ENCODE data around the gene ARID1B. TPM values are rescaled to one million over a fixed set of nuclear protein-coding genes. Genes with fewer than 3 reads are reported as not detected.

ARID1B gene
- total RNA-seq, 6 experiments from 2014 or later = 23.2 to 35.3 (median 30.7) TPM

- H3K4me1 ChIP-seq = peaks cover 0 to 12% (median 4%) of the 10 kb centered on the region in 4 donors
- no peak for DNase-seq
- 90% methylated on average over 3 of the region's 4 CpGs for whole genome bisulfite sequencing (ENCODE audit: insufficient coverage, low coverage, low lambda C conversion rate, missing lambda C conversion rate)
These were observed 102.0 kb downstream of the ARID1B start for GRCh38 chr6:156879186-156879585.

GRCh38 chr6:156879591-156879990 is 102.4 kb downstream of the ARID1B start:
- Histone ChIP-seq H3K4me1 (peaks cover 0 to 12% (median 4%) of the 10 kb centered on the region in 4 donors), H3K36me3 (no peaks in the 10 kb centered on the region), H3K9me3 (no peaks in the 10 kb centered on the region), H3K4me3 (no peak overlapping the region), H3K27ac (no peak overlapping the region), H3K27me3 (no peaks in the 10 kb centered on the region)
- no peak for ATAC-seq
- TF ChIP-seq CTCF (IDR thresholded peaks at IDR 0.05) = no peak
- no peak for TF ChIP-seq POLR2A (IDR thresholded peaks at IDR 0.05)
- WGBS (ENCODE audit: insufficient coverage, low coverage, low lambda C conversion rate, missing lambda C conversion rate) = 79% methylated on average over 3 of the region's 3 CpGs
- no peak for DNase-seq
- intact Hi-C loops (cut with DNase I) = no loop called here

More at GRCh38 chr6:156879186-156879585, 102.0 kb downstream of the ARID1B start:
- no peaks in the 10 kb centered on the region for H3K9me3 ChIP-seq
- TF ChIP-seq CTCF (IDR thresholded peaks at IDR 0.05) (no peak), POLR2A (IDR thresholded peaks at IDR 0.05) (no peak)
- intact Hi-C loops (cut with DNase I) = no loop called here
- H3K27me3 ChIP-seq = no peaks in the 10 kb centered on the region
- no peak overlapping the region for H3K27ac ChIP-seq
- no peaks in the 10 kb centered on the region for H3K36me3 ChIP-seq
- no peak for ATAC-seq
- H3K4me3 ChIP-seq = no peak overlapping the region

GRCh38 chr6:156880913-156881312 is 103.7 kb downstream of the ARID1B start:
- 100% methylated on average over 1 of the region's 3 CpGs for WGBS (ENCODE audit: insufficient coverage, low coverage, low lambda C conversion rate, missing lambda C conversion rate)
- Histone ChIP-seq H3K27ac (no peak overlapping the region), H3K4me3 (no peak overlapping the region), H3K27me3 (no peaks in the 10 kb centered on the region), H3K36me3 (no peaks in the 10 kb centered on the region), H3K4me1 (peaks cover 0 to 12% (median 4%) of the 10 kb centered on the region in 4 donors), H3K9me3 (no peaks in the 10 kb centered on the region)
- intact Hi-C loops (cut with DNase I) = no loop called here
- ATAC-seq = no peak
- TF ChIP-seq POLR2A (IDR thresholded peaks at IDR 0.05) (no peak), CTCF (IDR thresholded peaks at IDR 0.05) (no peak)
- no peak for DNase-seq

- TF ChIP-seq POLR2A (IDR thresholded peaks at IDR 0.05) = no peak
- no peak for TF ChIP-seq CTCF (IDR thresholded peaks at IDR 0.05)
- H3K4me3 ChIP-seq = no peak overlapping the region
- H3K36me3 ChIP-seq = no peaks in the 10 kb centered on the region
- 83% methylated on average over 10 of the region's 10 CpGs for WGBS (ENCODE audit: insufficient coverage, low coverage, low lambda C conversion rate, missing lambda C conversion rate)
- H3K27me3 ChIP-seq = no peaks in the 10 kb centered on the region
- no peak overlapping the region for H3K27ac ChIP-seq
- H3K4me1 ChIP-seq = peaks cover 0 to 7% (median 2%) of the 10 kb centered on the region in 4 donors
- DNase-seq (no peak), ATAC-seq (no peak)
- intact Hi-C loops (cut with DNase I) = no loop called here
- no peaks in the 10 kb centered on the region for H3K9me3 ChIP-seq
These were observed 104.8 kb downstream of the ARID1B start for GRCh38 chr6:156881687-156882629.
